LNCaP clone FGC (cell line): ENCODE data around the gene PLCB1.

Experiments
- DNase-seq: peaks from one replicate; pipeline ENCODE4 v3.0.0-alpha.2; 2011; ENCODE audit warnings: low read depth
- H3K4me3 ChIP-seq: 2 replicates; pipeline ENCODE4 v1.5.1; 2011; ENCODE audit warnings: mild to moderate bottlenecking, low read depth, low read length, control low read depth
- TF ChIP-seq, protein P1 (sequence below): IDR thresholded peaks from 2 replicates; pipeline ENCODE4 v1.5.1; 2012; ENCODE audit warnings: mild to moderate bottlenecking; ENCODE audit not compliant: control insufficient read depth, insufficient read depth; ENCODE audit errors: extremely low read depth

Gene PLCB1

DNA sequence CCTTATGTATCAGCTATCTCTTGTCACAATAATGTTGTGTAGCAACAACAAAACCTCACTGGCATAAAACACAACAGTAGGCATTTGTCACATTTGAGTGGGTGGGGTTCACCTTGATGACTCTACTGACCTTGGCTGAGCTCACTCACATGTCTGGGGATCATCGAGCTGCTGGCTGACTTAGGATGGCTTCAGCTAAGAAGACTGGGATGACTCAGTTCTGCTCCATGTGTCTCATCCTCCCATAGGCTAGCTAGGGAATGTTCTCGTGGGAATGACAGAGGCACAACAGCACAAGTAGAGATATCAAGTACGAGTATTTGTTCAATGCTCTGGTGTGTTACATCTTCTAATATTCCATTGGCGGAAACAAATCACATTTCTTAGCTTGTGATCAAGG is 167.9 kb downstream of the PLCB1 start:
- TF ChIP-seq, protein P1, sequence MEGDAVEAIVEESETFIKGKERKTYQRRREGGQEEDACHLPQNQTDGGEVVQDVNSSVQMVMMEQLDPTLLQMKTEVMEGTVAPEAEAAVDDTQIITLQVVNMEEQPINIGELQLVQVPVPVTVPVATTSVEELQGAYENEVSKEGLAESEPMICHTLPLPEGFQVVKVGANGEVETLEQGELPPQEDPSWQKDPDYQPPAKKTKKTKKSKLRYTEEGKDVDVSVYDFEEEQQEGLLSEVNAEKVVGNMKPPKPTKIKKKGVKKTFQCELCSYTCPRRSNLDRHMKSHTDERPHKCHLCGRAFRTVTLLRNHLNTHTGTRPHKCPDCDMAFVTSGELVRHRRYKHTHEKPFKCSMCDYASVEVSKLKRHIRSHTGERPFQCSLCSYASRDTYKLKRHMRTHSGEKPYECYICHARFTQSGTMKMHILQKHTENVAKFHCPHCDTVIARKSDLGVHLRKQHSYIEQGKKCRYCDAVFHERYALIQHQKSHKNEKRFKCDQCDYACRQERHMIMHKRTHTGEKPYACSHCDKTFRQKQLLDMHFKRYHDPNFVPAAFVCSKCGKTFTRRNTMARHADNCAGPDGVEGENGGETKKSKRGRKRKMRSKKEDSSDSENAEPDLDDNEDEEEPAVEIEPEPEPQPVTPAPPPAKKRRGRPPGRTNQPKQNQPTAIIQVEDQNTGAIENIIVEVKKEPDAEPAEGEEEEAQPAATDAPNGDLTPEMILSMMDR = no peak
- DNase-seq = no peak

DNA sequence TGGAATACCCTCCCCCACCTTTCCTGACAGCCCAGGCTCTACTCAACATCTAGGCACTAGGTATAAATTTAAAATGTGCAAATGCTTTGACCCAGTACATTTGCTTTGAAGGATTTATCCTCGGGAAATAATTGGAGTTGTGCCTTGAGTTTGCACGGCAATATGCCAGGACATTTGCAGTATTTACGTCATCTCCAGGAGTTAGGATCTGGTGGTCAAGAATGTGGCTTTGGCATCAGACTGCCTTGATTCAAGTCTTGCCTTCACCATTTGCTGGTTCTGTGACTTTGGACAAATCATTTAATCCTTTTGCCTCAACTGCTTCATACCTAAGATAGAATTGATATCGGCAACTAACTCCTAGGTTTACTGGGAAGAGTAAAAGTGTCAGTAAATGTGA is 169.6 kb downstream of the PLCB1 start:
- H3K4me3 ChIP-seq = no peak overlapping the region
- TF ChIP-seq, protein P1 = no peak
- DNase-seq = no peak

More for the DNA sequence above, 167.9 kb downstream of the PLCB1 start:
- H3K4me3 ChIP-seq = no peak overlapping the region

DNA sequence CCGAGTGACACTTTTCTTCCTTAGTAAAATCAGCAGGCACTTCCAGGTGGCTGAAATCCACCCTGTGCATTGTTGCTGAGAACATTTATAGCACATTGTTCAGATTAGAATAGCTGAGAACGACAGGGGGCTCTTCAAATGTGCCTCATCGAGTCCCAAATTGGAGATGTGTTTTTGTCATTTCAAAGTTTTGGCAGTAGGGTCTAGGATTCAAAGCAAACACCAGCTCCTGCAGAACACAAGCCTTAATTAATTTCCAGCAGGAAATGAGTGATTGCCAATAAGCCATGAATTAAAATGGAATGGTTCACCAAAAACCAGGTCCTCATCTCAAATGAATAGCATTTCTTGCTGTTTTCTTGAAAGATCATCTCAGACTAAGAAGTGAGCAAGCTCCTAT is 171.6 kb downstream of the PLCB1 start:
- H3K4me3 ChIP-seq = no peak overlapping the region
- TF ChIP-seq, protein P1 = no peak
- no peak for DNase-seq

DNA sequence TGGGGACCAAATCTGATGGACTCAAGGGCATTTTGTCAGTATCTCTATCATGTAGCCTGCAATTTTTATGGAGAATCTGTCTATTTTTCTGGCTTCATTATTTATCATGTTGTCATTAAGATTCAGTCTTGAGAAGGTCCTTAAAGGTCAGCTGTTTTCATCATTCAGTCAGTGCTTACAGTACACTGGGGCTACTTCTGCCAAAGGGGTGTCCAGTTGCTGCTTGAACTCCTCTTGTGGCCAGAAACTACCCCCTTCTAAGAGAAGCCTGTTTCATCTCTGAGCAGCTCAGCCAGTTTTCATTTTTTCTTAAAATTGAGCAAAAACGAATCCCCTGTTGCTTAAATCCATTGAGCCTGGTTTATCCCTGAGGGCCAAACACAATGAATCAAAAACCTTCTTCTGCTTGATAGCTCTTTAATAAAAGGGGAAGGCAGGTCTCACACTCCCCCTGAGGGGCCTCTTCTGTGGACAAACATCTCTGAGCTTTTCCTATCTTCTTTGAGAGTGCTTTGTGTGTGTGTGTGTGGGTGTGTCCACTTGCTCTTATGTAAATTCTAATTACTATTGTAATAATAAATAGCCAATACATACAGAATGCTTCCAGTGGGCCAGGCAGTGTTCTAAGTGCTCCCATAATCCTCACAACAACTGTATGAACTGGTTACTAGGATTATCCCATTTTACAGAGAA is 172.2 kb downstream of the PLCB1 start:
- DNase-seq = no peak
- TF ChIP-seq, protein P1 = no peak
- no peak overlapping the region for H3K4me3 ChIP-seq

DNA sequence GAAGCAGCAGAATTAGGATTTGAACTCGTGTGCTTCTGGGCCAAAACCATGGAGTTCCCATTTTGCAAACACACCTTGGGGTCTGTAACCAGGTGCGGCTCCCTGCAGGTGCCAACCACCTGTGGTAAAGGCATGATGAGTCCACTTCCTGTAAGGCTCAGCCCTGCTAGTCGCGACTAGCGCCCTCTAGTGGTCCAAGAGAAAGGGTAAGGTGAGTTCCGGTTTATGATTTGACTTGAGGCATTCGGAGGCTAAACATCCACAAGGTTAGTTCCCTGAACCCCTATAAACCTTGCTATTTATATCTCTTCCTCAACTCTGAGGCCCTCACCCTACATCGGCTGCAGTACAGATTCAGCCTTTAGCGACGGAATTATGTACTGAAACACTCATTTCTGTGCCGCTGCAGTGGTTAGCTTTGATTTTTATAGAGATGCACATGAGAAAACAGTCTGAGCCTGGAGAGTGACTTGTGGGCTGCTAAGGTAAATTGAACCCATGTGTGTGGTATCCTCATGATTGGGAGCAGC is 173.4 kb downstream of the PLCB1 start:
- H3K4me3 ChIP-seq = no peak overlapping the region
- TF ChIP-seq, protein P1 = peak; percentile 78
- peak; percentile 54 for DNase-seq

DNA sequence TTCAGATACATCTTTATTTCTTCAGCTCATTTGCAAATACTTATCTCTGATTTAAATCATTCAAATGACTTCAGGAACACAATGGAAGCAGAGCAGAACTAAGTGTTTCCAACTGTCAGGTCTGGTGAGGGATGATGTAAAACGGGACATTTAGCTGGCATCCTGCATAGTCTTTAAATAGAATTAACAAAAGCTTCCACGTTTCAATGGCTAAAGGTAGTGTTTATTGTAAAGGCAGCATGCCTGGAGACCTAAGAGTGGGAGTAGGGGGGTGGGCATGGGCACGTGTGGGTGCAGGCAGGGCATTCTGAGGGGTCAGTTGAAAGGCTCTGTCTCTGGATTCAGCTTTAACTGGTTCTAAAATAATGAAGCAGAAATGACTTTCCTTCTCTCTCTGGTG is 174.9 kb downstream of the PLCB1 start:
- TF ChIP-seq, protein P1 = no peak
- H3K4me3 ChIP-seq = no peak overlapping the region
- no peak for DNase-seq

DNA sequence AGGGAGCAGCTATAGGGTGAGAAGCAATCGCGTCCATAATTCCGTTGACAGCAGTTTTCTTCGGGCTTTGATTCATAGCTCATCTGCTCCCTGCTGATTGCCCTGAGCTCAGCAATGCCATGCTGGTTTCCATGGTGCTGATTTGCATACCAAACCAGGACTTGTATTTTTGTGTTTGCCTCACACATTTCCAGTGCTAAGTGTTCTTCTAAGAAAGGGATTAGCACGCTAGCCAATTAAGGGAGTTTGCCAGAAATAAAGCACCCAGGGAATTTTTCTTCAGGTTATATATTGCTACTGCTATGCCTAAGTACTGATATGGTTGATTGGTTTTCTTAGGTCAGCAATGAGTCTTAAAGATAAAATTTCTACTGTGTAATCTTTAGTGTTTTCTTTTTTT is 177.6 kb downstream of the PLCB1 start:
- no peak for DNase-seq
- no peak overlapping the region for H3K4me3 ChIP-seq
- TF ChIP-seq, protein P1 = no peak
